ENCODE data around the gene CACNA1I. TPM values are rescaled to one million over a fixed set of nuclear protein-coding genes. Genes with fewer than 3 reads are reported as not detected.

CACNA1I gene
- total and polyA plus RNA-seq, 9 donors: 0.02 to 0.23 (median 0.09) TPM; not detected in 1

GRCh38 chr22:39568278-39568981 lies 2.1 kb upstream of the CACNA1I start:
- Histone ChIP-seq H3K36me3 (no peaks in the 10 kb centered on the region), H3K27me3 (no peaks in the 10 kb centered on the region), H3K27ac (no peak overlapping the region), H3K4me3 (no peak overlapping the region), H3K4me1 (ENCODE audit: insufficient read depth) (no peaks in the 10 kb centered on the region), H3K9me3 (no peaks in the 10 kb centered on the region)
- intact Hi-C loops (cut with DNase I): no loop called here
- no peak for DNase-seq
- TF ChIP-seq POLR2A (IDR thresholded peaks at IDR 0.05) (no peak), CTCF (IDR thresholded peaks at IDR 0.05) (no peak), EP300 (IDR thresholded peaks at IDR 0.05) (no peak)
- 65 to 72% (median 72%) methylated on average over 19 of the region's 19 CpGs for WGBS, 3 donors

GRCh38 chr22:39569066-39569465 lies 1.5 kb upstream of the CACNA1I start:
- no peaks in the 10 kb centered on the region for H3K36me3 ChIP-seq
- no peak for DNase-seq
- H3K4me3 ChIP-seq: no peak overlapping the region
- intact Hi-C loops (cut with DNase I): no loop called here
- H3K9me3 ChIP-seq: no peaks in the 10 kb centered on the region
- H3K27me3 ChIP-seq: no peaks in the 10 kb centered on the region
- H3K4me1 ChIP-seq (ENCODE audit: insufficient read depth): no peaks in the 10 kb centered on the region
- 93 to 97% (median 97%) methylated on average over 7 of the region's 7 CpGs for WGBS, 3 donors
- TF ChIP-seq POLR2A (IDR thresholded peaks at IDR 0.05) (no peak), EP300 (IDR thresholded peaks at IDR 0.05) (no peak), CTCF (IDR thresholded peaks at IDR 0.05) (no peak)
- no peak overlapping the region for H3K27ac ChIP-seq

GRCh38 chr22:39570226-39570625 lies 327 bp upstream of the CACNA1I start:
- WGBS, 3 donors: 84 to 91% (median 88%) methylated on average over 3 of the region's 3 CpGs
- Histone ChIP-seq H3K27me3 (no peaks in the 10 kb centered on the region), H3K9me3 (no peaks in the 10 kb centered on the region), H3K27ac (no peak overlapping the region), H3K4me3 (no peak overlapping the region), H3K4me1 (ENCODE audit: insufficient read depth) (no peaks in the 10 kb centered on the region), H3K36me3 (no peaks in the 10 kb centered on the region)
- DNase-seq: no peak
- TF ChIP-seq CTCF (IDR thresholded peaks at IDR 0.05) (no peak), EP300 (IDR thresholded peaks at IDR 0.05) (no peak), POLR2A (IDR thresholded peaks at IDR 0.05) (no peak)
- intact Hi-C loops (cut with DNase I): no loop called here

GRCh38 chr22:39571538-39571937 lies 985 bp downstream of the CACNA1I start:
- intact Hi-C loops (cut with DNase I): no loop called here
- Histone ChIP-seq H3K4me1 (ENCODE audit: insufficient read depth) (no peaks in the 10 kb centered on the region), H3K27ac (no peak overlapping the region), H3K27me3 (no peaks in the 10 kb centered on the region), H3K4me3 (no peak overlapping the region), H3K9me3 (no peaks in the 10 kb centered on the region), H3K36me3 (no peaks in the 10 kb centered on the region)
- no peak for DNase-seq
- 68 to 85% (median 71%) methylated on average over 1 of the region's 1 CpG for WGBS, 3 donors
- no peak for TF ChIP-seq CTCF (IDR thresholded peaks at IDR 0.05)
- TF ChIP-seq EP300 (IDR thresholded peaks at IDR 0.05): no peak
- TF ChIP-seq POLR2A (IDR thresholded peaks at IDR 0.05): no peak
